HepG2 (cell line): ENCODE data around the gene NDUFB5. TPM values are rescaled to one million over a fixed set of nuclear protein-coding genes. Genes with fewer than 3 reads are reported as not detected.

Source experiments
- ATAD3A ChIP-seq: sonication (generic); formaldehyde crosslinking; IDR thresholded peaks from 2 replicates; pipeline ENCODE4 v1.4.0; 2020; ENCODE audit warnings: missing genetic modification reagents
- DNMT3B ChIP-seq: conservative IDR thresholded peaks from 2 replicates; pipeline ENCODE4 v1.6.1; 2016; ENCODE audit warnings: missing biosample characterization, control low read depth
- GATA4 ChIP-seq: sonication (generic); IDR thresholded peaks from 2 replicates; pipeline ENCODE4 v1.6.1; 2016; ENCODE audit warnings: antibody characterized with exemption, low read depth, borderline replicate concordance
- HES4 ChIP-seq: sonication (generic); formaldehyde crosslinking; IDR thresholded peaks from 2 replicates; pipeline ENCODE4 v1.9.0; 2021; ENCODE audit warnings: mild to moderate bottlenecking, missing genetic modification reagents, borderline replicate concordance
- IRF2 ChIP-seq: IDR thresholded peaks from 2 replicates; pipeline ENCODE4 v1.6.1; 2018; ENCODE audit warnings: missing genetic modification reagents, missing compliant biosample characterization
- KMT2B ChIP-seq: IDR thresholded peaks from 2 replicates; pipeline ENCODE4 v1.6.1; 2016; ENCODE audit warnings: missing genetic modification reagents, missing compliant biosample characterization
- MED8 ChIP-seq: sonication (generic); formaldehyde crosslinking; IDR thresholded peaks from 2 replicates; pipeline ENCODE4 v1.8.1; 2023; ENCODE audit warnings: mild to moderate bottlenecking, missing genetic modification reagents; ENCODE audit not compliant: insufficient replicate concordance
- NCOA2 ChIP-seq: sonication (generic); formaldehyde crosslinking; IDR thresholded peaks from 2 replicates; pipeline ENCODE4 v1.8.0; 2022; ENCODE audit warnings: inconsistent platforms
- NR2F6 ChIP-seq, 2 experiments: IDR thresholded peaks; 2 replicates each; pipeline ENCODE4 v1.6.1; 2016; ENCODE audit warnings: antibody characterized with exemption in 1 of 2, mild to moderate bottlenecking in 1 of 2
- RORA ChIP-seq: sonication (generic); formaldehyde crosslinking; IDR thresholded peaks from 2 replicates; pipeline ENCODE4 v1.5.0; 2020; ENCODE audit warnings: mild to moderate bottlenecking, missing genetic modification reagents, moderate library complexity
- SCMH1 ChIP-seq: sonication (generic); formaldehyde crosslinking; IDR thresholded peaks from 2 replicates; pipeline ENCODE4 v1.9.0; 2021; ENCODE audit warnings: missing genetic modification reagents, mild to moderate bottlenecking, borderline replicate concordance
- ZMYM3 ChIP-seq: sonication (generic); formaldehyde crosslinking; IDR thresholded peaks from 2 replicates; pipeline ENCODE4 v1.5.1; 2020; ENCODE audit warnings: mild to moderate bottlenecking, missing genetic modification reagents
- ZNF12 ChIP-seq: sonication (generic); formaldehyde crosslinking; IDR thresholded peaks from 2 replicates; pipeline ENCODE4 v1.5.0; 2020; ENCODE audit warnings: missing genetic modification reagents
- ZNF550 ChIP-seq: sonication (generic); formaldehyde crosslinking; IDR thresholded peaks from 2 replicates; pipeline ENCODE4 v1.4.0; 2020; ENCODE audit warnings: mild to moderate bottlenecking, missing genetic modification reagents, borderline replicate concordance
- polyA plus RNA-seq, 8 experiments: library from polyadenylated mRNA; depleted of rRNA in 3 of 8; stranded (reverse) in 7 of 8; unstranded in 1 of 8; fragments of >200 nt; fragmentation: Illumina TruSeq in 4 of 8; extraction: Trizol in 4 of 8; gene quantifications; 2 replicates each; pipeline versions ENCODE4 v1.2.1 to v1.2.3, GENCODE V29; 2011 to 2016; ENCODE audit warnings: low read depth in 4 of 8, missing spikeins in 1 of 8, mixed read lengths in 1 of 8; ENCODE audit not compliant: insufficient read depth in 1 of 8
- total RNA-seq, 5 experiments: library from RNA; depleted of rRNA; stranded (reverse); fragments of >200 nt; fragmentation: Illumina TruSeq; extraction: Trizol; gene quantifications; 2 replicates each; pipeline ENCODE4 v1.2.3, GENCODE V29; 2016; ENCODE audit warnings: low read depth in 1 of 5
- TF ChIP-seq, protein P1 (sequence below): sonication (generic); formaldehyde crosslinking; IDR thresholded peaks from 2 replicates; pipeline ENCODE4 v1.9.0; 2022; ENCODE audit warnings: low read depth, missing genetic modification reagents
- TF ChIP-seq, protein P2 (sequence below): IDR thresholded peaks from 2 replicates; pipeline ENCODE4 v1.6.1; 2016; ENCODE audit warnings: missing compliant biosample characterization, missing genetic modification reagents, borderline replicate concordance
- TF ChIP-seq, protein P3 (sequence below): sonication (generic); formaldehyde crosslinking; IDR thresholded peaks from 2 replicates; pipeline ENCODE4 v1.5.0; 2020; ENCODE audit warnings: mild to moderate bottlenecking, missing genetic modification reagents, borderline replicate concordance
- TF ChIP-seq, protein P4 (sequence below): IDR thresholded peaks from 2 replicates; pipeline ENCODE4 v1.6.1; 2012; ENCODE audit warnings: low read length, improper control_type of control experiment

Gene NDUFB5
- total and polyA plus RNA-seq, 2 of the 13 experiments (the other 11 are each of a cell fraction or from before 2014, with no cell fraction given), result 43.3 to 120 TPM

DNA sequence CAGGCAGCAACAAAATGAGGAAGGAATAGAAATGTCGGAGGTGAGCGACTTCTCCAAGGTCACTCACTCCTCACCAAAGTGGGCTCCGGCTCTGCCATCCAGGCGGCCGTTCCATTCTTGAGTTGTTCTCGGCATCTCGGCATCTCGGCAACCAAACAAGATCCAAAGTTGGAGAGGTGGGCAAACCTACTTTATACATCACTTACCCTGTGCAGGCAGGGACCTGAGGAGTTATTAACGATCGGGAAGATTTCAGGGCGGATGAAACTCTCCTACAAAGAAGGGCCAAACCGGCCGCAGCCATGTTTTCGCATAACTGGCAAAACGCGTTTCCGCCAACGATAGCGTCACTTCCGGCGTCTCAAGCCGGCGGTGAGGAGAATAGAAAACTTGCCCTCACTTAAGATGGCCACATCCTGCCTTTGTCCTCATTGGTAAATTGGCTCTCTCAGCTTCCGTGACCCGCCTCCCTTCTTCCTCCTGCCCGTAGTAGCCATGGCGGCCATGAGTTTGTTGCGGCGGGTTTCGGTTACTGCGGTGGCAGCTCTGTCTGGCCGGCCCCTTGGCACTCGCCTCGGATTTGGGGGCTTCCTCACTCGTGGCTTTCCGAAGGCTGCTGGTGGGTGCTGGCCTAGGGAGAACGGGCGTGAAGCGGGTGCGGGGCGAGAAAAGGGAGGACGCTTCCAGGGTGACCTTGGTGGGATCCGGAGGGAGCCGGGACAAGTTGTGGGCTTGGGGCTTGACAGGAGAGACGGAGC is at the start of gene NDUFB5, which contains the start of gene MRPL47 (continued):
- TF ChIP-seq MED8 (CRISPR knock-in tag) (peak; percentile 79), ATAD3A (CRISPR knock-in tag) (no peak), IRF2 (peak; percentile 80), HES4 (CRISPR knock-in tag) (no peak), ZMYM3 (CRISPR knock-in tag) (peak; percentile 40; the same call in 1 of the 2 replicates), KMT2B (CRISPR knock-in tag) (peak; percentile 98), ZNF12 (CRISPR knock-in tag) (no peak), DNMT3B (CRISPR knock-in tag) (peak; percentile 34; the same call in 1 of the 2 replicates), RORA (CRISPR knock-in tag) (no peak), SCMH1 (CRISPR knock-in tag) (no peak), NR2F6 (IDR thresholded peaks at IDR 0.05) (no peak), NR2F6 (CRISPR knock-in tag; IDR thresholded peaks at IDR 0.05) (0 out of 2 replicates have a peak, but pooled peaks have one; percentile 23), ZNF550 (CRISPR knock-in tag) (no peak), NCOA2 (CRISPR knock-in tag) (peak; percentile 18; the same call in 1 of the 2 replicates), GATA4 (peak; percentile 65; the same call in 1 of the 2 replicates)
- TF ChIP-seq, protein P1, sequence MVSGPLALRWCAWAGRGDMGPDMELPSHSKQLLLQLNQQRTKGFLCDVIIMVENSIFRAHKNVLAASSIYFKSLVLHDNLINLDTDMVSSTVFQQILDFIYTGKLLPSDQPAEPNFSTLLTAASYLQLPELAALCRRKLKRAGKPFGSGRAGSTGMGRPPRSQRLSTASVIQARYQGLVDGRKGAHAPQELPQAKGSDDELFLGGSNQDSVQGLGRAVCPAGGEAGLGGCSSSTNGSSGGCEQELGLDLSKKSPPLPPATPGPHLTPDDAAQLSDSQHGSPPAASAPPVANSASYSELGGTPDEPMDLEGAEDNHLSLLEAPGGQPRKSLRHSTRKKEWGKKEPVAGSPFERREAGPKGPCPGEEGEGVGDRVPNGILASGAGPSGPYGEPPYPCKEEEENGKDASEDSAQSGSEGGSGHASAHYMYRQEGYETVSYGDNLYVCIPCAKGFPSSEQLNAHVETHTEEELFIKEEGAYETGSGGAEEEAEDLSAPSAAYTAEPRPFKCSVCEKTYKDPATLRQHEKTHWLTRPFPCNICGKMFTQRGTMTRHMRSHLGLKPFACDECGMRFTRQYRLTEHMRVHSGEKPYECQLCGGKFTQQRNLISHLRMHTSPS (CRISPR knock-in tag), result no peak
- TF ChIP-seq, protein P2, sequence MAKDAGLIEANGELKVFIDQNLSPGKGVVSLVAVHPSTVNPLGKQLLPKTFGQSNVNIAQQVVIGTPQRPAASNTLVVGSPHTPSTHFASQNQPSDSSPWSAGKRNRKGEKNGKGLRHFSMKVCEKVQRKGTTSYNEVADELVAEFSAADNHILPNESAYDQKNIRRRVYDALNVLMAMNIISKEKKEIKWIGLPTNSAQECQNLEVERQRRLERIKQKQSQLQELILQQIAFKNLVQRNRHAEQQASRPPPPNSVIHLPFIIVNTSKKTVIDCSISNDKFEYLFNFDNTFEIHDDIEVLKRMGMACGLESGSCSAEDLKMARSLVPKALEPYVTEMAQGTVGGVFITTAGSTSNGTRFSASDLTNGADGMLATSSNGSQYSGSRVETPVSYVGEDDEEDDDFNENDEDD, result peak; percentile 31; the same call in 1 of the 2 replicates
- TF ChIP-seq, protein P3, sequence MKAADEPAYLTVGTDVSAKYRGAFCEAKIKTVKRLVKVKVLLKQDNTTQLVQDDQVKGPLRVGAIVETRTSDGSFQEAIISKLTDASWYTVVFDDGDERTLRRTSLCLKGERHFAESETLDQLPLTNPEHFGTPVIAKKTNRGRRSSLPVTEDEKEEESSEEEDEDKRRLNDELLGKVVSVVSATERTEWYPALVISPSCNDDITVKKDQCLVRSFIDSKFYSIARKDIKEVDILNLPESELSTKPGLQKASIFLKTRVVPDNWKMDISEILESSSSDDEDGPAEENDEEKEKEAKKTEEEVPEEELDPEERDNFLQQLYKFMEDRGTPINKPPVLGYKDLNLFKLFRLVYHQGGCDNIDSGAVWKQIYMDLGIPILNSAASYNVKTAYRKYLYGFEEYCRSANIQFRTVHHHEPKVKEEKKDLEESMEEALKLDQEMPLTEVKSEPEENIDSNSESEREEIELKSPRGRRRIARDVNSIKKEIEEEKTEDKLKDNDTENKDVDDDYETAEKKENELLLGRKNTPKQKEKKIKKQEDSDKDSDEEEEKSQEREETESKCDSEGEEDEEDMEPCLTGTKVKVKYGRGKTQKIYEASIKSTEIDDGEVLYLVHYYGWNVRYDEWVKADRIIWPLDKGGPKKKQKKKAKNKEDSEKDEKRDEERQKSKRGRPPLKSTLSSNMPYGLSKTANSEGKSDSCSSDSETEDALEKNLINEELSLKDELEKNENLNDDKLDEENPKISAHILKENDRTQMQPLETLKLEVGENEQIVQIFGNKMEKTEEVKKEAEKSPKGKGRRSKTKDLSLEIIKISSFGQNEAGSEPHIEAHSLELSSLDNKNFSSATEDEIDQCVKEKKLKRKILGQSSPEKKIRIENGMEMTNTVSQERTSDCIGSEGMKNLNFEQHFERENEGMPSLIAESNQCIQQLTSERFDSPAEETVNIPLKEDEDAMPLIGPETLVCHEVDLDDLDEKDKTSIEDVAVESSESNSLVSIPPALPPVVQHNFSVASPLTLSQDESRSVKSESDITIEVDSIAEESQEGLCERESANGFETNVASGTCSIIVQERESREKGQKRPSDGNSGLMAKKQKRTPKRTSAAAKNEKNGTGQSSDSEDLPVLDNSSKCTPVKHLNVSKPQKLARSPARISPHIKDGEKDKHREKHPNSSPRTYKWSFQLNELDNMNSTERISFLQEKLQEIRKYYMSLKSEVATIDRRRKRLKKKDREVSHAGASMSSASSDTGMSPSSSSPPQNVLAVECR (CRISPR knock-in tag), result peak; percentile 93
- TF ChIP-seq, protein P4, sequence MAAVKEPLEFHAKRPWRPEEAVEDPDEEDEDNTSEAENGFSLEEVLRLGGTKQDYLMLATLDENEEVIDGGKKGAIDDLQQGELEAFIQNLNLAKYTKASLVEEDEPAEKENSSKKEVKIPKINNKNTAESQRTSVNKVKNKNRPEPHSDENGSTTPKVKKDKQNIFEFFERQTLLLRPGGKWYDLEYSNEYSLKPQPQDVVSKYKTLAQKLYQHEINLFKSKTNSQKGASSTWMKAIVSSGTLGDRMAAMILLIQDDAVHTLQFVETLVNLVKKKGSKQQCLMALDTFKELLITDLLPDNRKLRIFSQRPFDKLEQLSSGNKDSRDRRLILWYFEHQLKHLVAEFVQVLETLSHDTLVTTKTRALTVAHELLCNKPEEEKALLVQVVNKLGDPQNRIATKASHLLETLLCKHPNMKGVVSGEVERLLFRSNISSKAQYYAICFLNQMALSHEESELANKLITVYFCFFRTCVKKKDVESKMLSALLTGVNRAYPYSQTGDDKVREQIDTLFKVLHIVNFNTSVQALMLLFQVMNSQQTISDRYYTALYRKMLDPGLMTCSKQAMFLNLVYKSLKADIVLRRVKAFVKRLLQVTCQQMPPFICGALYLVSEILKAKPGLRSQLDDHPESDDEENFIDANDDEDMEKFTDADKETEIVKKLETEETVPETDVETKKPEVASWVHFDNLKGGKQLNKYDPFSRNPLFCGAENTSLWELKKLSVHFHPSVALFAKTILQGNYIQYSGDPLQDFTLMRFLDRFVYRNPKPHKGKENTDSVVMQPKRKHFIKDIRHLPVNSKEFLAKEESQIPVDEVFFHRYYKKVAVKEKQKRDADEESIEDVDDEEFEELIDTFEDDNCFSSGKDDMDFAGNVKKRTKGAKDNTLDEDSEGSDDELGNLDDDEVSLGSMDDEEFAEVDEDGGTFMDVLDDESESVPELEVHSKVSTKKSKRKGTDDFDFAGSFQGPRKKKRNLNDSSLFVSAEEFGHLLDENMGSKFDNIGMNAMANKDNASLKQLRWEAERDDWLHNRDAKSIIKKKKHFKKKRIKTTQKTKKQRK, result no peak
